Ecto neural progenitor cell (in vitro differentiated cells): ENCODE results near the gene THOC7.

Experiments
- DNase-seq: peaks from one replicate; pipeline ENCODE4 v3.0.0-alpha.2; 2018; ENCODE audit warnings: low spot score

The THOC7 gene

GRCh38 chr3:63863150-63864007 is at the start of gene THOC7, which contains the start of gene ATXN7:
Gene THOC7, minus strand, starts transcription at chr3:63863805. Its CDS starts 15 bp downstream, at chr3:63863790.
Gene ATXN7, plus strand, starts transcription at chr3:63863867. Its CDS starts 48,732 bp downstream, at chr3:63912599.
- peak; percentile 88 for DNase-seq

GRCh38 chr3:63912768-63913588 is 49.4 kb upstream of the THOC7 start:
- peak; percentile 57 for DNase-seq

GRCh38 chr3:63911873-63912767 is 48.5 kb upstream of the THOC7 start, which contains the start of gene SCAANT1:
Gene SCAANT1, minus strand, starts transcription at chr3:63912383.
- peak; percentile 88 for DNase-seq

GRCh38 chr3:63911509-63911872 is 47.9 kb upstream of the THOC7 start:
- no peak for DNase-seq

GRCh38 chr3:63910891-63911290 is 47.3 kb upstream of the THOC7 start:
- DNase-seq, result no peak

GRCh38 chr3:63910001-63910400 is 46.4 kb upstream of the THOC7 start:
- DNase-seq, result no peak

GRCh38 chr3:63909431-63909830 is 45.8 kb upstream of the THOC7 start:
- no peak for DNase-seq

- DNase-seq, result no peak
Observed at GRCh38 chr3:63908776-63909175, 45.2 kb upstream of the THOC7 start.

- no peak for DNase-seq
Observed at GRCh38 chr3:63908081-63908736, 44.6 kb upstream of the THOC7 start.

GRCh38 chr3:63905731-63906620 is 42.4 kb upstream of the THOC7 start:
- DNase-seq, result no peak

- no peak for DNase-seq
Observed at GRCh38 chr3:63900459-63900858, 36.9 kb upstream of the THOC7 start.

GRCh38 chr3:63900010-63900409 is 36.4 kb upstream of the THOC7 start:
- DNase-seq, result no peak

- DNase-seq, result no peak
Observed at GRCh38 chr3:63896332-63897030, 32.9 kb upstream of the THOC7 start.

- DNase-seq, result no peak
Observed at GRCh38 chr3:63895422-63896189, 32.0 kb upstream of the THOC7 start.

GRCh38 chr3:63892773-63893352 is 29.3 kb upstream of the THOC7 start:
- DNase-seq, result no peak

- no peak for DNase-seq
Observed at GRCh38 chr3:63891518-63891917, 27.9 kb upstream of the THOC7 start.

GRCh38 chr3:63886858-63887257 is 23.3 kb upstream of the THOC7 start:
- DNase-seq, result no peak

- DNase-seq, result no peak
Observed at GRCh38 chr3:63880653-63881052, 17.0 kb upstream of the THOC7 start.
